SU-DHL-6 (cell line): ENCODE data around the gene CIB4.

ENCODE experiments used
- EZH2phosphoT487 ChIP-seq: fragments of 200-600 bp; sonication (generic), shearing (Covaris generic); conservative IDR thresholded peaks from 2 replicates; pipeline ENCODE4 v1.6.1; 2018; ENCODE audit warnings: mild to moderate bottlenecking, antibody characterized with exemption, low read length, moderate library complexity, mixed read lengths
- TF ChIP-seq, protein P1 (sequence below): fragments of 200-600 bp; sonication (generic); IDR thresholded peaks from one replicate; pipeline ENCODE4 v1.5.1; 2017; ENCODE audit warnings: antibody characterized with exemption, mild to moderate bottlenecking, low read length, moderate library complexity; ENCODE audit not compliant: insufficient read depth, poor library complexity, severe bottlenecking

DNA sequence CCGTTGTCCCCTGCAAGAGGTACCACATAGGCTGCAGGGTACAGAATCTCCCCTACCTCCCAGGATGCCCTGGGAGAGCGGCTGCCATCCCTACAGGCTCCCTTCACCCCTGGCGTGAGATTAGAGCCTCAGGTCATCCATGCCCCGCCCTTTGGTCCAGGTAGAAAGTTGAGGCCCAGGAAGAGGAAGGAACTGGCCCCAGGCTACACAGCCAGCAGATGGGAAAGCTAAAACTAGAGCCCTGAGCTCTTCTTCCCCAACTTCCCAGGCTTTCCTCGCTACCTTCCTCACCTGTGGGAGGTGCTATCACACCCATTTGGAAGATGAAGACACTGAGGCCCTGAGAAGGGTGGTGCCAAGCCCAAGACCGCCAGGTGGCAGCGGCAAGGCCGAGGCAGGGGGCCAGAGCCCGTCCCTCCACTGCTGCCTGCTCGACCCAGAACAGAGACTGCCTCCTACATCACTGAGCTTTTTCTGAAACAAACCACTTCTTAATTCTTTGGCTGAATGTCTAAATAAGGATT is 25.8 kb downstream of the CIB4 start:
- no peak for TF ChIP-seq EZH2phosphoT487
- TF ChIP-seq, protein P1, sequence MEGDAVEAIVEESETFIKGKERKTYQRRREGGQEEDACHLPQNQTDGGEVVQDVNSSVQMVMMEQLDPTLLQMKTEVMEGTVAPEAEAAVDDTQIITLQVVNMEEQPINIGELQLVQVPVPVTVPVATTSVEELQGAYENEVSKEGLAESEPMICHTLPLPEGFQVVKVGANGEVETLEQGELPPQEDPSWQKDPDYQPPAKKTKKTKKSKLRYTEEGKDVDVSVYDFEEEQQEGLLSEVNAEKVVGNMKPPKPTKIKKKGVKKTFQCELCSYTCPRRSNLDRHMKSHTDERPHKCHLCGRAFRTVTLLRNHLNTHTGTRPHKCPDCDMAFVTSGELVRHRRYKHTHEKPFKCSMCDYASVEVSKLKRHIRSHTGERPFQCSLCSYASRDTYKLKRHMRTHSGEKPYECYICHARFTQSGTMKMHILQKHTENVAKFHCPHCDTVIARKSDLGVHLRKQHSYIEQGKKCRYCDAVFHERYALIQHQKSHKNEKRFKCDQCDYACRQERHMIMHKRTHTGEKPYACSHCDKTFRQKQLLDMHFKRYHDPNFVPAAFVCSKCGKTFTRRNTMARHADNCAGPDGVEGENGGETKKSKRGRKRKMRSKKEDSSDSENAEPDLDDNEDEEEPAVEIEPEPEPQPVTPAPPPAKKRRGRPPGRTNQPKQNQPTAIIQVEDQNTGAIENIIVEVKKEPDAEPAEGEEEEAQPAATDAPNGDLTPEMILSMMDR = peak; percentile 38
